GM10266 (cell line): Measurements from ENCODE around the gene TSPYL2.
A peak's percentile ranks its signal among the peaks of the same experiment; 100 is the strongest.

Experiments
- DNase-seq: peaks from one replicate; pipeline ENCODE4 v3.0.0; 2012; ENCODE audit errors: extremely low spot score
- CTCF ChIP-seq: IDR thresholded peaks from 2 replicates; pipeline ENCODE4 v1.5.1; 2012; ENCODE audit warnings: mild to moderate bottlenecking, low read depth; ENCODE audit not compliant: control insufficient read depth, insufficient read depth; ENCODE audit errors: missing control alignments

TSPYL2 gene

GRCh38 chrX:53093748-53094581, 11.8 kb downstream of the TSPYL2 start, which contains the start of gene KANTR:
TSS of gene KANTR (plus strand) at chrX:53094142. CDS start at chrX:53124273, 30,131 bp downstream.
- TF ChIP-seq CTCF = no peak
- peak; percentile 86 for DNase-seq

GRCh38 chrX:53094582-53094905, 12.4 kb downstream of the TSPYL2 start:
- DNase-seq = no peak
- TF ChIP-seq CTCF = no peak

GRCh38 chrX:53095796-53096195, 13.6 kb downstream of the TSPYL2 start:
- DNase-seq = no peak
- no peak for TF ChIP-seq CTCF

- no peak for DNase-seq
- TF ChIP-seq CTCF = no peak
Measured at GRCh38 chrX:53114864-53115549, 32.8 kb downstream of the TSPYL2 start.

- no peak for DNase-seq
- TF ChIP-seq CTCF = no peak
Measured at GRCh38 chrX:53115550-53115874, 33.3 kb downstream of the TSPYL2 start.

GRCh38 chrX:53116101-53116500, 33.9 kb downstream of the TSPYL2 start:
- no peak for TF ChIP-seq CTCF
- no peak for DNase-seq

GRCh38 chrX:53122013-53122412, 39.8 kb downstream of the TSPYL2 start:
- no peak for DNase-seq
- TF ChIP-seq CTCF = no peak
